ENCODE results near the gene SALL2.

DNA sequence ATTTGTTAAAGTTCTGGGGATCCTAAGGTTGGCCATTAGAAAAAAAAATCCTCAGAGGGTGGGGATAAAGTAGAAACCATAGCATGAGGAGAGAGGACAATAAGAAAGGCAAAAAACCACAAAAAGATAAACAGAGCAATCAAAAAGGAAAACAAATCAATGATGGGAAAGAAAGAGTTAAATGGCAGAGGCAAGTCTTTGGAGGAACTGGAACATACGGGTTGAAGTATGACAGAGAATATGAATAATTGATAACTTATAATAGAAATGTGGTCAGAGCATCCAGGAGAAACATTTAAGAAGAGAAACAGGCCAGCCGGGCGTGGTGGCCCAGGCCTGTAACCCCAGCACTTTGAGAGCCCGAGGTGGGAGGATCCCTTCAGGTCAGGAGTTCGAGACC lies 17.8 kb upstream of the SALL2 start:
- TF ChIP-seq, protein P1, sequence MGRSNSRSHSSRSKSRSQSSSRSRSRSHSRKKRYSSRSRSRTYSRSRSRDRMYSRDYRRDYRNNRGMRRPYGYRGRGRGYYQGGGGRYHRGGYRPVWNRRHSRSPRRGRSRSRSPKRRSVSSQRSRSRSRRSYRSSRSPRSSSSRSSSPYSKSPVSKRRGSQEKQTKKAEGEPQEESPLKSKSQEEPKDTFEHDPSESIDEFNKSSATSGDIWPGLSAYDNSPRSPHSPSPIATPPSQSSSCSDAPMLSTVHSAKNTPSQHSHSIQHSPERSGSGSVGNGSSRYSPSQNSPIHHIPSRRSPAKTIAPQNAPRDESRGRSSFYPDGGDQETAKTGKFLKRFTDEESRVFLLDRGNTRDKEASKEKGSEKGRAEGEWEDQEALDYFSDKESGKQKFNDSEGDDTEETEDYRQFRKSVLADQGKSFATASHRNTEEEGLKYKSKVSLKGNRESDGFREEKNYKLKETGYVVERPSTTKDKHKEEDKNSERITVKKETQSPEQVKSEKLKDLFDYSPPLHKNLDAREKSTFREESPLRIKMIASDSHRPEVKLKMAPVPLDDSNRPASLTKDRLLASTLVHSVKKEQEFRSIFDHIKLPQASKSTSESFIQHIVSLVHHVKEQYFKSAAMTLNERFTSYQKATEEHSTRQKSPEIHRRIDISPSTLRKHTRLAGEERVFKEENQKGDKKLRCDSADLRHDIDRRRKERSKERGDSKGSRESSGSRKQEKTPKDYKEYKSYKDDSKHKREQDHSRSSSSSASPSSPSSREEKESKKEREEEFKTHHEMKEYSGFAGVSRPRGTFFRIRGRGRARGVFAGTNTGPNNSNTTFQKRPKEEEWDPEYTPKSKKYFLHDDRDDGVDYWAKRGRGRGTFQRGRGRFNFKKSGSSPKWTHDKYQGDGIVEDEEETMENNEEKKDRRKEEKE (IDR thresholded peaks at IDR 0.05), result no peak
- TF ChIP-seq EZH2 (IDR thresholded peaks at IDR 0.05; ENCODE audit: borderline replicate concordance, control insufficient read depth, low read depth, low read length), result no peak
- no peak for TF ChIP-seq RCOR1 (conservative IDR thresholded peaks at IDR 0.05; ENCODE audit: low read depth, low read length)
- TF ChIP-seq GABPA (IDR thresholded peaks at IDR 0.05; ENCODE audit: low read depth), result no peak
- no peak for TF ChIP-seq SIN3A (IDR thresholded peaks at IDR 0.05; ENCODE audit: low read depth, low read length)
- TF ChIP-seq, protein P2, sequence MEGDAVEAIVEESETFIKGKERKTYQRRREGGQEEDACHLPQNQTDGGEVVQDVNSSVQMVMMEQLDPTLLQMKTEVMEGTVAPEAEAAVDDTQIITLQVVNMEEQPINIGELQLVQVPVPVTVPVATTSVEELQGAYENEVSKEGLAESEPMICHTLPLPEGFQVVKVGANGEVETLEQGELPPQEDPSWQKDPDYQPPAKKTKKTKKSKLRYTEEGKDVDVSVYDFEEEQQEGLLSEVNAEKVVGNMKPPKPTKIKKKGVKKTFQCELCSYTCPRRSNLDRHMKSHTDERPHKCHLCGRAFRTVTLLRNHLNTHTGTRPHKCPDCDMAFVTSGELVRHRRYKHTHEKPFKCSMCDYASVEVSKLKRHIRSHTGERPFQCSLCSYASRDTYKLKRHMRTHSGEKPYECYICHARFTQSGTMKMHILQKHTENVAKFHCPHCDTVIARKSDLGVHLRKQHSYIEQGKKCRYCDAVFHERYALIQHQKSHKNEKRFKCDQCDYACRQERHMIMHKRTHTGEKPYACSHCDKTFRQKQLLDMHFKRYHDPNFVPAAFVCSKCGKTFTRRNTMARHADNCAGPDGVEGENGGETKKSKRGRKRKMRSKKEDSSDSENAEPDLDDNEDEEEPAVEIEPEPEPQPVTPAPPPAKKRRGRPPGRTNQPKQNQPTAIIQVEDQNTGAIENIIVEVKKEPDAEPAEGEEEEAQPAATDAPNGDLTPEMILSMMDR (IDR thresholded peaks at IDR 0.05 in 2 of 3, conservative IDR thresholded peaks at IDR 0.05 in 1 of 3; ENCODE audit: control insufficient read depth in 2 of 3, extremely low read depth in 1 of 3, insufficient read depth in 1 of 3, low read depth in 3 of 3, low read length in 3 of 3), result no peak
- no peak for TF ChIP-seq ZNF207 (IDR thresholded peaks at IDR 0.05; ENCODE audit: borderline replicate concordance)
- TF ChIP-seq, protein P3, sequence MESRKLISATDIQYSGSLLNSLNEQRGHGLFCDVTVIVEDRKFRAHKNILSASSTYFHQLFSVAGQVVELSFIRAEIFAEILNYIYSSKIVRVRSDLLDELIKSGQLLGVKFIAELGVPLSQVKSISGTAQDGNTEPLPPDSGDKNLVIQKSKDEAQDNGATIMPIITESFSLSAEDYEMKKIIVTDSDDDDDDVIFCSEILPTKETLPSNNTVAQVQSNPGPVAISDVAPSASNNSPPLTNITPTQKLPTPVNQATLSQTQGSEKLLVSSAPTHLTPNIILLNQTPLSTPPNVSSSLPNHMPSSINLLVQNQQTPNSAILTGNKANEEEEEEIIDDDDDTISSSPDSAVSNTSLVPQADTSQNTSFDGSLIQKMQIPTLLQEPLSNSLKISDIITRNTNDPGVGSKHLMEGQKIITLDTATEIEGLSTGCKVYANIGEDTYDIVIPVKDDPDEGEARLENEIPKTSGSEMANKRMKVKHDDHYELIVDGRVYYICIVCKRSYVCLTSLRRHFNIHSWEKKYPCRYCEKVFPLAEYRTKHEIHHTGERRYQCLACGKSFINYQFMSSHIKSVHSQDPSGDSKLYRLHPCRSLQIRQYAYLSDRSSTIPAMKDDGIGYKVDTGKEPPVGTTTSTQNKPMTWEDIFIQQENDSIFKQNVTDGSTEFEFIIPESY (IDR thresholded peaks at IDR 0.05), result no peak
- TF ChIP-seq ZZZ3 (IDR thresholded peaks at IDR 0.05; ENCODE audit: control insufficient read depth, insufficient read length, low read depth), result no peak
- TF ChIP-seq POLR2A (IDR thresholded peaks at IDR 0.05; ENCODE audit: low read depth, low read length), result no peak
- TF ChIP-seq, protein P4, sequence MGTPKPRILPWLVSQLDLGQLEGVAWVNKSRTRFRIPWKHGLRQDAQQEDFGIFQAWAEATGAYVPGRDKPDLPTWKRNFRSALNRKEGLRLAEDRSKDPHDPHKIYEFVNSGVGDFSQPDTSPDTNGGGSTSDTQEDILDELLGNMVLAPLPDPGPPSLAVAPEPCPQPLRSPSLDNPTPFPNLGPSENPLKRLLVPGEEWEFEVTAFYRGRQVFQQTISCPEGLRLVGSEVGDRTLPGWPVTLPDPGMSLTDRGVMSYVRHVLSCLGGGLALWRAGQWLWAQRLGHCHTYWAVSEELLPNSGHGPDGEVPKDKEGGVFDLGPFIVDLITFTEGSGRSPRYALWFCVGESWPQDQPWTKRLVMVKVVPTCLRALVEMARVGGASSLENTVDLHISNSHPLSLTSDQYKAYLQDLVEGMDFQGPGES (IDR thresholded peaks at IDR 0.05), result no peak
- TF ChIP-seq EGR1 (IDR thresholded peaks at IDR 0.05; ENCODE audit: borderline replicate concordance in 1 of 2, low read depth in 2 of 2, low read length in 2 of 2), result no peak

Measured in GM12878 (cell line).